CD14-positive monocyte (primary cell): ENCODE data around the gene PLAC1. TPM values are rescaled to one million over a fixed set of nuclear protein-coding genes. Genes with fewer than 3 reads are reported as not detected.

Experiments
- DNase-seq, 3 donors: peaks; one replicate each; pipeline ENCODE4 v3.0.0-alpha.2; 2011 to 2022
- H2AFZ ChIP-seq: 2 replicates; pipeline ENCODE4 v1.6.0; 2012; ENCODE audit warnings: mild to moderate bottlenecking, low read depth, low read length, inconsistent platforms; ENCODE audit not compliant: insufficient read depth, poor library complexity, severe bottlenecking
- H3K27ac ChIP-seq, 2 donors: 1 replicate in 1 of 2; 2 replicates in 1 of 2; pipeline ENCODE4 v1.5.1; 2012 to 2013; ENCODE audit warnings: low read length in 2 of 2, control low read depth in 1 of 2, inconsistent platforms in 1 of 2, low read depth in 1 of 2, mild to moderate bottlenecking in 1 of 2
- H3K27me3 ChIP-seq, 2 donors: one replicate each; pipeline versions ENCODE4 v1.6.0 to v1.6.1; 2011 to 2013; ENCODE audit warnings: low read length in 2 of 2; ENCODE audit not compliant: control insufficient read depth in 2 of 2, insufficient read depth in 2 of 2
- H3K36me3 ChIP-seq, 2 donors: replicated peaks in 1 of 2; 1 replicate in 1 of 2; 2 replicates in 1 of 2; pipeline versions ENCODE4 v1.5.1 to v1.6.1; 2012 to 2013; ENCODE audit warnings: low read length in 2 of 2, control low read depth in 1 of 2, inconsistent platforms in 1 of 2, mild to moderate bottlenecking in 1 of 2; ENCODE audit not compliant: insufficient read depth in 2 of 2, control insufficient read depth in 1 of 2
- H3K4me1 ChIP-seq, 2 donors: 1 replicate in 1 of 2; 2 replicates in 1 of 2; pipeline versions ENCODE4 v1.5.1 to v1.6.1; 2012 to 2013; ENCODE audit warnings: low read length in 2 of 2, control low read depth in 1 of 2, inconsistent platforms in 1 of 2, mild to moderate bottlenecking in 1 of 2, moderate library complexity in 1 of 2; ENCODE audit not compliant: insufficient read depth in 2 of 2, control insufficient read depth in 1 of 2
- H3K4me2 ChIP-seq: replicated peaks from 2 replicates; pipeline ENCODE3; 2012; ENCODE audit warnings: low read length, moderate library complexity, mild to moderate bottlenecking; ENCODE audit not compliant: poor library complexity, severe bottlenecking; ENCODE audit errors: extremely low read depth
- H3K4me3 ChIP-seq, 3 experiments: fragments of 200-600 bp in 1 of 3; sonication (generic) in 1 of 3; replicated peaks in 1 of 3; 1 replicate in 2 of 3; 2 replicates in 1 of 3; pipeline ENCODE4 v1.5.1; 2011 to 2013; ENCODE audit warnings: low read length in 3 of 3, mild to moderate bottlenecking in 3 of 3, control low read depth in 2 of 3, low read depth in 2 of 3, inconsistent platforms in 1 of 3, moderate library complexity in 1 of 3
- H3K79me2 ChIP-seq: 2 replicates; pipeline ENCODE4 v1.6.0; 2012; ENCODE audit warnings: mild to moderate bottlenecking, control low read depth, inconsistent platforms, low read length, moderate library complexity; ENCODE audit not compliant: insufficient read depth
- H3K9ac ChIP-seq: 2 replicates; pipeline ENCODE4 v1.6.0; 2017; ENCODE audit warnings: low read length, mild to moderate bottlenecking; ENCODE audit not compliant: insufficient read depth, poor library complexity, severe bottlenecking
- H3K9me3 ChIP-seq, 2 donors: replicated peaks in 1 of 2; 1 replicate in 1 of 2; 2 replicates in 1 of 2; pipeline versions ENCODE4 v1.5.1 to v1.6.1; 2012 to 2013; ENCODE audit warnings: low read length in 2 of 2, control low read depth in 1 of 2; ENCODE audit not compliant: control insufficient read depth in 1 of 2, insufficient read depth in 1 of 2
- H4K20me1 ChIP-seq: 2 replicates; pipeline ENCODE4 v1.6.0; 2012; ENCODE audit warnings: mild to moderate bottlenecking, low read length, control low read depth, moderate library complexity; ENCODE audit not compliant: insufficient read depth
- H3K27ac Mint-ChIP-seq, 7 donors: one replicate each; pipeline ENCODE4 v1.8.0; 2020; ENCODE audit warnings: mild to moderate bottlenecking in 7 of 7, mixed read lengths in 7 of 7, moderate library complexity in 6 of 7, inconsistent platforms in 2 of 7
- H3K27me3 Mint-ChIP-seq, 3 donors: one replicate each; pipeline ENCODE4 v1.8.0; 2021 to 2022; ENCODE audit warnings: low read depth in 3 of 3, mild to moderate bottlenecking in 3 of 3, mixed read lengths in 3 of 3, moderate library complexity in 3 of 3, inconsistent platforms in 1 of 3
- H3K36me3 Mint-ChIP-seq, 2 donors: one replicate each; pipeline ENCODE4 v1.8.0; 2020; ENCODE audit warnings: mixed read lengths in 2 of 2, inconsistent platforms in 1 of 2, mild to moderate bottlenecking in 1 of 2
- H3K4me1 Mint-ChIP-seq: one replicate; pipeline ENCODE4 v1.8.0; 2020; ENCODE audit warnings: mild to moderate bottlenecking, mixed read lengths
- H3K4me3 Mint-ChIP-seq, 2 donors: one replicate each; pipeline ENCODE4 v1.8.0; 2020; ENCODE audit warnings: mild to moderate bottlenecking in 2 of 2, mixed read lengths in 2 of 2, moderate library complexity in 1 of 2
- H3K9me3 Mint-ChIP-seq, 7 donors: one replicate each; pipeline ENCODE4 v1.8.0; 2020 to 2022; ENCODE audit warnings: mixed read lengths in 7 of 7, mild to moderate bottlenecking in 6 of 7, moderate library complexity in 6 of 7, inconsistent platforms in 2 of 7
- CTCF ChIP-seq: fragments of 200-600 bp; IDR thresholded peaks from one replicate; pipeline ENCODE4 v1.8.0; 2022; ENCODE audit warnings: antibody characterized with exemption, mild to moderate bottlenecking
- WGBS: methylation state at CpG from one replicate; pipeline ENCODE4 v1.1.5; 2013; ENCODE audit warnings: missing lambda C conversion rate; ENCODE audit not compliant: insufficient coverage; 5-methylcytosine and 5-hydroxymethylcytosine counted together
- intact Hi-C, 2 donors: fragments of 100-400 bp; cut with micrococcal nuclease; formaldehyde crosslinking; loops; one replicate each; pipeline versions ENCODE4 v1.15.0 to v1.15.1; 2023
- polyA plus RNA-seq, 3 donors: library from polyadenylated mRNA; depleted of rRNA in 1 of 3; unstranded in 2 of 3; stranded (reverse) in 1 of 3; fragments of 300-500 nt in 2 of 3; fragments of >200 nt in 1 of 3; fragmentation: Illumina TruSeq in 2 of 3; gene quantifications; 1 replicate in 2 of 3; 2 replicates in 1 of 3; pipeline ENCODE4 v1.2.3, GENCODE V29; 2012 to 2021

The PLAC1 gene
- polyA plus RNA-seq, 3 donors: not detected

- no peak for TF ChIP-seq CTCF
- DNase-seq: no peak
- intact Hi-C loops: no loop called here
- H2AFZ ChIP-seq: no peak overlapping the region
- H3K4me3 Mint-ChIP-seq: no peak overlapping the region
- H3K27me3 Mint-ChIP-seq: peaks cover 0 to 5% (median 1%) of the 10 kb centered on the region in 3 donors
- no peaks in the 10 kb centered on the region for H3K79me2 ChIP-seq
- WGBS: 100% methylated on average over 1 of the region's 3 CpGs
- no peak overlapping the region for H3K27ac ChIP-seq
- H3K4me1 ChIP-seq: no peaks in the 10 kb centered on the region
- H4K20me1 ChIP-seq: no peaks in the 10 kb centered on the region
- no peaks in the 10 kb centered on the region for H3K36me3 ChIP-seq
- H3K4me1 Mint-ChIP-seq: no peaks in the 10 kb centered on the region
- no peaks in the 10 kb centered on the region for H3K9me3 Mint-ChIP-seq
- no peak overlapping the region for H3K9ac ChIP-seq
- no peaks in the 10 kb centered on the region for H3K36me3 Mint-ChIP-seq
- H3K4me3 ChIP-seq: no peak overlapping the region
- no peak overlapping the region for H3K4me2 ChIP-seq
- H3K9me3 ChIP-seq: no peaks in the 10 kb centered on the region
- peaks cover 0 to 3% of the 10 kb centered on the region in 2 donors for H3K27me3 ChIP-seq
- no peak overlapping the region for H3K27ac Mint-ChIP-seq
Measured at GRCh38 chrX:134632355-134632754, 25.9 kb downstream of the PLAC1 start.

GRCh38 chrX:134631426-134632346, 26.6 kb downstream of the PLAC1 start:
- Histone ChIP-seq H2AFZ (no peak overlapping the region), H4K20me1 (no peaks in the 10 kb centered on the region), H3K9ac (no peak overlapping the region), H3K9me3 (no peaks in the 10 kb centered on the region), H3K4me3 (no peak overlapping the region), H3K27ac (no peak overlapping the region), H3K4me1 (peaks cover 0 to 2% of the 10 kb centered on the region in 2 donors), H3K27me3 (no peaks in the 10 kb centered on the region), H3K79me2 (no peaks in the 10 kb centered on the region), H3K4me2 (no peak overlapping the region), H3K36me3 (no peaks in the 10 kb centered on the region)
- H3K9me3 Mint-ChIP-seq: no peaks in the 10 kb centered on the region
- no peaks in the 10 kb centered on the region for H3K36me3 Mint-ChIP-seq
- WGBS: no CpG with 5 or more reads among the region's 9 CpGs
- DNase-seq: no peak
- H3K4me3 Mint-ChIP-seq: no peak overlapping the region
- TF ChIP-seq CTCF: no peak
- H3K4me1 Mint-ChIP-seq: peaks cover 4% of the 10 kb centered on the region
- intact Hi-C loops: no loop called here
- H3K27me3 Mint-ChIP-seq: peaks cover 0 to 3% (median under 1%) of the 10 kb centered on the region in 3 donors
- H3K27ac Mint-ChIP-seq: no peak overlapping the region
